Stimulated activated CD8-positive, alpha-beta memory T cell treated with anti-CD3 and anti-CD28 coated beads, Interleukin-15, amount 100 ng/mL, for 1 hour (primary cell): ENCODE data around the gene SMOC2.
"Not testable (repeated sequence)": the region's sequence is repeated elsewhere in the genome, so short reads cannot be mapped to it uniquely, and the experiment has no call there.

Source experiments
- DNase-seq: peaks from one replicate; pipeline ENCODE4 v3.0.0-alpha.2; 2020; ENCODE audit warnings: low read depth

The SMOC2 gene

GRCh38 chr6:168684906-168685305, 243.9 kb downstream of the SMOC2 start:
- no peak for DNase-seq

- DNase-seq = no peak
These were observed 245.2 kb downstream of the SMOC2 start for GRCh38 chr6:168686029-168686738.

GRCh38 chr6:168686831-168687730, 246.1 kb downstream of the SMOC2 start:
- DNase-seq = no peak

GRCh38 chr6:168690271-168690670, 249.3 kb downstream of the SMOC2 start:
- DNase-seq = no peak

- no peak for DNase-seq
These were observed 250.8 kb downstream of the SMOC2 start for GRCh38 chr6:168691774-168692173.

- DNase-seq = no peak
These were observed 251.4 kb downstream of the SMOC2 start for GRCh38 chr6:168692193-168692914.

GRCh38 chr6:168692915-168693257, 251.9 kb downstream of the SMOC2 start:
- not testable (repeated sequence) for DNase-seq

GRCh38 chr6:168694797-168695196, 253.8 kb downstream of the SMOC2 start:
- DNase-seq = not testable (repeated sequence)

GRCh38 chr6:168695701-168696100, 254.7 kb downstream of the SMOC2 start:
- no peak for DNase-seq

- DNase-seq = no peak
These were observed 257.9 kb downstream of the SMOC2 start for GRCh38 chr6:168698923-168699322.

GRCh38 chr6:168699631-168700295, 258.8 kb downstream of the SMOC2 start:
- no peak for DNase-seq

- no peak for DNase-seq
These were observed 259.9 kb downstream of the SMOC2 start for GRCh38 chr6:168700880-168701279.

GRCh38 chr6:168703990-168704389, 263.0 kb downstream of the SMOC2 start:
- DNase-seq = no peak

GRCh38 chr6:168704678-168705077, 263.7 kb downstream of the SMOC2 start:
- no peak for DNase-seq

GRCh38 chr6:168705271-168705670, 264.3 kb downstream of the SMOC2 start:
- DNase-seq = not testable (repeated sequence)

- no peak for DNase-seq
These were observed 265.6 kb downstream of the SMOC2 start for GRCh38 chr6:168706471-168707177.

GRCh38 chr6:168708526-168708925, 267.5 kb downstream of the SMOC2 start:
- no peak for DNase-seq

- no peak for DNase-seq
These were observed 268.0 kb downstream of the SMOC2 start for GRCh38 chr6:168708984-168709383.

- no peak for DNase-seq
These were observed 268.4 kb downstream of the SMOC2 start for GRCh38 chr6:168709390-168709789.

- DNase-seq = no peak
These were observed 269.0 kb downstream of the SMOC2 start for GRCh38 chr6:168709991-168710390.

- no peak for DNase-seq
These were observed 270.2 kb downstream of the SMOC2 start for GRCh38 chr6:168711049-168711640.
